Measurements from ENCODE around the gene KPNA2.

DNA sequence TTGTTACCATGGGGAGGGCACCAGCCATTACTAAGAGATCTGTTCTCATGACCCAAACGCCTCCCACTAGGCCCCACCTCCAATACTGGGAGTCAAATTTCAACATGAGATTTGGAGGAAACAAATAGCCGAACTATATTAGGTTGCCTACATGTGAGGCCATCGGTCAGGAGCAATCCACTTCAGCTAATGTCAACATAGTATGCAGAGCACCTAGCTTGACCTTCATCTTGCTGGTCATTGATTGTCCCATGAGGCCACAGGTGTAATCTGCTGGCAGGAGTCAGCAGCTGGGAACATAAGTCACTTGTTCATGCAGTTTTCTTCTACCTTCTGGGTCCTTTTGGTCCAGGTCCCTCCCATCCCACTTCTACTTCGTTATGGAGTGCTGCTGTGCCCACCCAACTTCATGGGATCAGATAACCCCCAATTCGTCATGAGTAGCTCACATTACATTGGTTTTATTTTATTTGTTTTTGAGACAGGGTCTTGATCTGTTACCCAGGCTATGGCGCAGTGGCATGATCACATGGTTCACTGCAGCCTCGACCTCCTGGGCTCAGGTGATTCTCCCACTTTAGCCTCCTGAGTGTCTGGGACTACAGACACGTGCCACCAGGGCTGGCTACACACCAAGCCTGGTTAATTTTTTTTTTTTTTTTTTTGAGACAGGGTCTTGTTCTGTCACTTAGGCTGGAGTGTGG lies 5.9 kb upstream of the KPNA2 start:
- TF ChIP-seq, protein P1, sequence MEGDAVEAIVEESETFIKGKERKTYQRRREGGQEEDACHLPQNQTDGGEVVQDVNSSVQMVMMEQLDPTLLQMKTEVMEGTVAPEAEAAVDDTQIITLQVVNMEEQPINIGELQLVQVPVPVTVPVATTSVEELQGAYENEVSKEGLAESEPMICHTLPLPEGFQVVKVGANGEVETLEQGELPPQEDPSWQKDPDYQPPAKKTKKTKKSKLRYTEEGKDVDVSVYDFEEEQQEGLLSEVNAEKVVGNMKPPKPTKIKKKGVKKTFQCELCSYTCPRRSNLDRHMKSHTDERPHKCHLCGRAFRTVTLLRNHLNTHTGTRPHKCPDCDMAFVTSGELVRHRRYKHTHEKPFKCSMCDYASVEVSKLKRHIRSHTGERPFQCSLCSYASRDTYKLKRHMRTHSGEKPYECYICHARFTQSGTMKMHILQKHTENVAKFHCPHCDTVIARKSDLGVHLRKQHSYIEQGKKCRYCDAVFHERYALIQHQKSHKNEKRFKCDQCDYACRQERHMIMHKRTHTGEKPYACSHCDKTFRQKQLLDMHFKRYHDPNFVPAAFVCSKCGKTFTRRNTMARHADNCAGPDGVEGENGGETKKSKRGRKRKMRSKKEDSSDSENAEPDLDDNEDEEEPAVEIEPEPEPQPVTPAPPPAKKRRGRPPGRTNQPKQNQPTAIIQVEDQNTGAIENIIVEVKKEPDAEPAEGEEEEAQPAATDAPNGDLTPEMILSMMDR (conservative IDR thresholded peaks at IDR 0.05 in 1 of 2, IDR thresholded peaks at IDR 0.05 in 1 of 2; ENCODE audit: extremely low read depth in 1 of 2, insufficient read depth in 1 of 2, low read depth in 1 of 2, low read length in 2 of 2): no peak
- TF ChIP-seq EZH2 (IDR thresholded peaks at IDR 0.05; ENCODE audit: borderline replicate concordance, low read length): no peak
